HG02763 (cell line): ENCODE data around the gene CPT1A.

Source experiments
- ATAC-seq: cut with Tn5 transposase; IDR thresholded peaks from one replicate; pipeline ENCODE4 v1.9.1; 2021; ENCODE audit warnings: mild to moderate bottlenecking, moderate library complexity; ENCODE audit not compliant: unreplicated experiment

The CPT1A gene

GRCh38 chr11:68832476-68833181 is 9.1 kb downstream of the CPT1A start:
- no peak for ATAC-seq

- no peak for ATAC-seq
Observed at GRCh38 chr11:68831124-68831523, 10.6 kb downstream of the CPT1A start.

- ATAC-seq, result no peak
Observed at GRCh38 chr11:68829581-68829980, 12.1 kb downstream of the CPT1A start.

GRCh38 chr11:68828957-68829356 is 12.8 kb downstream of the CPT1A start:
- ATAC-seq, result no peak

- ATAC-seq, result no peak
Observed at GRCh38 chr11:68828155-68828931, 13.4 kb downstream of the CPT1A start.

- no peak for ATAC-seq
Observed at GRCh38 chr11:68827733-68828132, 14.0 kb downstream of the CPT1A start.

- ATAC-seq, result no peak
Observed at GRCh38 chr11:68826726-68827125, 15.0 kb downstream of the CPT1A start.

- no peak for ATAC-seq
Observed at GRCh38 chr11:68825571-68825970, 16.1 kb downstream of the CPT1A start.

- no peak for ATAC-seq
Observed at GRCh38 chr11:68822546-68822945, 19.2 kb downstream of the CPT1A start.

- no peak for ATAC-seq
Observed at GRCh38 chr11:68821670-68822069, 20.0 kb downstream of the CPT1A start.

GRCh38 chr11:68819362-68819761 is 22.4 kb downstream of the CPT1A start:
- no peak for ATAC-seq

GRCh38 chr11:68818181-68818580 is 23.5 kb downstream of the CPT1A start:
- ATAC-seq, result no peak

- ATAC-seq, result no peak
Observed at GRCh38 chr11:68817554-68817953, 24.2 kb downstream of the CPT1A start.

GRCh38 chr11:68816917-68817419 is 24.7 kb downstream of the CPT1A start:
- no peak for ATAC-seq

- no peak for ATAC-seq
Observed at GRCh38 chr11:68816251-68816776, 25.4 kb downstream of the CPT1A start.

- ATAC-seq, result no peak
Observed at GRCh38 chr11:68813773-68814172, 27.9 kb downstream of the CPT1A start.

- ATAC-seq, result no peak
Observed at GRCh38 chr11:68812526-68812925, 29.2 kb downstream of the CPT1A start.

GRCh38 chr11:68810164-68810563 is 31.6 kb downstream of the CPT1A start:
- no peak for ATAC-seq

GRCh38 chr11:68809506-68809905 is 32.2 kb downstream of the CPT1A start:
- no peak for ATAC-seq

GRCh38 chr11:68808787-68809186 is 32.9 kb downstream of the CPT1A start:
- no peak for ATAC-seq

GRCh38 chr11:68806931-68807844 is 34.5 kb downstream of the CPT1A start:
- ATAC-seq, result no peak
